NB4 (cell line): Measurements from ENCODE around the gene GABRB3.

ENCODE experiments used
- DNase-seq: peaks from one replicate; pipeline ENCODE4 v3.0.0; 2010; ENCODE audit warnings: low read depth
- H3K4me3 ChIP-seq: one replicate; pipeline ENCODE4 v1.5.1; 2011; ENCODE audit warnings: mild to moderate bottlenecking, low read depth, low read length, moderate library complexity
- MAX ChIP-seq: IDR thresholded peaks from 2 replicates; pipeline ENCODE4 v1.6.1; 2011; ENCODE audit warnings: low read depth, low read length
- MYC ChIP-seq: IDR thresholded peaks from 2 replicates; pipeline ENCODE4 v1.6.1; 2011; ENCODE audit warnings: low read depth, low read length
- POLR2A ChIP-seq: IDR thresholded peaks from 2 replicates; pipeline ENCODE4 v1.6.1; 2011; ENCODE audit warnings: mild to moderate bottlenecking; ENCODE audit not compliant: insufficient read length; ENCODE audit errors: extremely low read depth
- TF ChIP-seq, protein P1 (sequence below): IDR thresholded peaks from one replicate; pipeline ENCODE4 v1.5.1; 2012; ENCODE audit warnings: low read depth, low read length

GABRB3 gene

DNA sequence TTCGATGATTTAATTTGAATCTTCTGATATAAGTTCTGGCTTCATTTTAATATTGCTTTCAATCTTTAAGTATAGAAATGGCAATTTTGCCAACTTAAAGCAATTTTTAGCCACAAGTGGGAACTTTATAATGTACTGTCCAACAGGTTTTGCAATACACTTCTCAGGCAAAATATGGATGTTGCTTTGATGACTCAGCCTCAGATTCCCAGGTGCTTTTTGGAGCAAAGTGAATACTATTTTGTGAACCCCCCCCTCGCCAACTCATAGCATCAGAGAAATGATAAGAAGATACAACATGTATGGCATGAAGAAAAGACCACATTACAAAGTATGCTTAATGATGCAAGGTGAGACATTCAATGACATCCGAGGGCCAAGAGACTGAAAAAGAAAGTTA is 158.1 kb downstream of the GABRB3 start:
- TF ChIP-seq MYC (no peak), MAX (no peak), POLR2A (no peak)
- TF ChIP-seq, protein P1, sequence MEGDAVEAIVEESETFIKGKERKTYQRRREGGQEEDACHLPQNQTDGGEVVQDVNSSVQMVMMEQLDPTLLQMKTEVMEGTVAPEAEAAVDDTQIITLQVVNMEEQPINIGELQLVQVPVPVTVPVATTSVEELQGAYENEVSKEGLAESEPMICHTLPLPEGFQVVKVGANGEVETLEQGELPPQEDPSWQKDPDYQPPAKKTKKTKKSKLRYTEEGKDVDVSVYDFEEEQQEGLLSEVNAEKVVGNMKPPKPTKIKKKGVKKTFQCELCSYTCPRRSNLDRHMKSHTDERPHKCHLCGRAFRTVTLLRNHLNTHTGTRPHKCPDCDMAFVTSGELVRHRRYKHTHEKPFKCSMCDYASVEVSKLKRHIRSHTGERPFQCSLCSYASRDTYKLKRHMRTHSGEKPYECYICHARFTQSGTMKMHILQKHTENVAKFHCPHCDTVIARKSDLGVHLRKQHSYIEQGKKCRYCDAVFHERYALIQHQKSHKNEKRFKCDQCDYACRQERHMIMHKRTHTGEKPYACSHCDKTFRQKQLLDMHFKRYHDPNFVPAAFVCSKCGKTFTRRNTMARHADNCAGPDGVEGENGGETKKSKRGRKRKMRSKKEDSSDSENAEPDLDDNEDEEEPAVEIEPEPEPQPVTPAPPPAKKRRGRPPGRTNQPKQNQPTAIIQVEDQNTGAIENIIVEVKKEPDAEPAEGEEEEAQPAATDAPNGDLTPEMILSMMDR, result no peak
- no peak overlapping the region for H3K4me3 ChIP-seq
- no peak for DNase-seq

- no peak overlapping the region for H3K4me3 ChIP-seq
- DNase-seq, result no peak
- TF ChIP-seq, protein P1, result no peak
- no peak for TF ChIP-seq POLR2A
- TF ChIP-seq MAX, result no peak
- TF ChIP-seq MYC, result no peak
Measured at GRCh38 chr15:26598704-26599103, 174.2 kb downstream of the GABRB3 start.

- DNase-seq, result no peak
- TF ChIP-seq MYC, result no peak
- no peak for TF ChIP-seq MAX
- no peak for TF ChIP-seq POLR2A
- TF ChIP-seq, protein P1, result no peak
- H3K4me3 ChIP-seq, result no peak overlapping the region
Measured at GRCh38 chr15:26595611-26596010, 177.3 kb downstream of the GABRB3 start.

DNA sequence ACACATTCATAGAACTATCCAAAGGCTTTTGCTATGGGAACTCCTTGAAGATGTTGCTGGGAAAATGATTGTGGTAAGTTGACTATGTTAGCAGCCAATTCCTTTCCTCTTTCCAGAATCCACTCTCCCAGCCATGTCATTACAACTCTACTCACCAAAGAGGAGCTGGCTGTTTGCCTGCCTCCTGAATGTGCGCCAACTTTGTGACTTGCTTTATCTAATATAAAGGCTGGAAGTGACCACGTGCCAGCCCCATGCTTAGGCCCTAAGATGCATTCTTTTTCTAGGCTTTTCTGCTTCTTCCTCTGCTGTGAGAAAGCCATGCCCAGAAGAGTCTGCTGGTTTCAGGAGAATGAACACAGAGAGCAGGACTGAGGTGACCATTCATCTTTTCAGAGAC is 182.2 kb downstream of the GABRB3 start:
- H3K4me3 ChIP-seq, result no peak overlapping the region
- no peak for DNase-seq
- TF ChIP-seq POLR2A (no peak), MYC (no peak), MAX (no peak)
- TF ChIP-seq, protein P1, result no peak

DNA sequence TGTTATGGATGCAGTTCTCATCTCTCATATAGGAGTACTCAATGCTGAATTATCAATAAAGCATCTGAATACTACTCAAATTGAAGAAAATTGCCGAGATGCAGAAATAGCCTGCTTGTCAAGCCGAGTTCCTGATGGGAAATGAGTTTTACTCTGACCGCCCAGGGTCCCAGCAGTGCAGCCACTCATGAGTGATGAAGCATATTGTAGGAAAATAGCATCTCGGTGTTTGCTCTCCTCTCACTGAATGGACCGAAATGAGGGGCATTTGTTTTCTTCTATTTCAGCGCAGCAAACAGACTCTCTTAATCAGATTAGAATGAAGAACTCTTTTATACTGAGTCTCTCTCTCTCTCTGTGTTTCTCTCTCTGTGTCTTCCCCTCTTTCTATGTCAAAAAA is 190.0 kb downstream of the GABRB3 start:
- no peak for DNase-seq
- no peak overlapping the region for H3K4me3 ChIP-seq
- no peak for TF ChIP-seq MYC

DNA sequence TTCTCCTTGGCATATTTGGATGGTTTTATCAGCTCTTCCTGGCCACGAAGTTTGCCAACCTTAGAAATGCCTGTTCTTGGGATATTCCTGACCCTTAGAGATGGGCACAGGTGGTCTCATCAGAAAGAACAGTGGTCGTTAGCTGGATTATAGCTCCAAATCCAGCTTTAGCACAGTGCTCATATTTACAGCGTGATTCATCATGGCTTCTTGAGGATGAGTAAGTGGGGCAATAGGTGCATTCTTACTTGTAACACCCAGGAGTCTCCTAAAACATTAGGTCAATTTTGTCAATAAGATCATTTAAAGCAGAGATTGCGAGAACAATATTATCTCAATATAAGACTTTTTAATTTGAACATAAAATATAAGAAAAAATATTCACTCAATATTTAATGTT is 191.9 kb downstream of the GABRB3 start:
- no peak for TF ChIP-seq MYC
- no peak for TF ChIP-seq MAX
- TF ChIP-seq, protein P1, result no peak
- TF ChIP-seq POLR2A, result no peak
- H3K4me3 ChIP-seq, result no peak overlapping the region
- no peak for DNase-seq
